Fibroblast of the conjunctiva (primary cell): ENCODE data around the gene SCP2D1.
A peak's percentile ranks its signal among the peaks of the same experiment; 100 is the strongest.
"Not testable (repeated sequence)": the region's sequence is repeated elsewhere in the genome, so short reads cannot be mapped to it uniquely, and the experiment has no call there.

ENCODE experiments used
- DNase-seq: peaks from one replicate; pipeline ENCODE4 v3.0.0-alpha.2; 2010; ENCODE audit warnings: low read depth

SCP2D1 gene

GRCh38 chr20:18813483-18813882 lies at the start of gene SCP2D1:
SCP2D1 (plus strand) TSS chr20:18813783; CDS start chr20:18813816, 33 bp downstream.
- no peak for DNase-seq

DNA sequence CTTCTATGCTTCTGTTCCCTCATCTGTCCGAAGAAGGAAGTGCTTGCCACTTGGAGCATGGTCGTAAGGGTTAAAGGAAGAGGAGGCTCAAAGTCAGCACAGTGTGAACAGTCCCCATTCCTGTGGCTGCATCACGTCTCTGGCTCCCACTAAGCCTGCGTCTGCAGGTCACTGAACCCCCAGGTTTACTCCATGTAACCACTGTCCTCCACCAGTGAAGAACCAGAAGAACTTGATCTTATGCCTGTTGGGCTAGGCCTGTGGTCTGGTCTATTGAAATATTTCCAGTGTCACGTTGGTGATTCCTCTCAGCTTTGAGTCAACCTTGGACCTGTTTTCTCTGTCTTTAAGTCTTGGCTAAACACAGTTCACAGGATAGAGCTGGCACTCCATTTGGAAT lies 45.9 kb upstream of the SCP2D1 start:
- DNase-seq: no peak

- DNase-seq: no peak
Observed at GRCh38 chr20:18773566-18773965, 40.0 kb upstream of the SCP2D1 start.

DNA sequence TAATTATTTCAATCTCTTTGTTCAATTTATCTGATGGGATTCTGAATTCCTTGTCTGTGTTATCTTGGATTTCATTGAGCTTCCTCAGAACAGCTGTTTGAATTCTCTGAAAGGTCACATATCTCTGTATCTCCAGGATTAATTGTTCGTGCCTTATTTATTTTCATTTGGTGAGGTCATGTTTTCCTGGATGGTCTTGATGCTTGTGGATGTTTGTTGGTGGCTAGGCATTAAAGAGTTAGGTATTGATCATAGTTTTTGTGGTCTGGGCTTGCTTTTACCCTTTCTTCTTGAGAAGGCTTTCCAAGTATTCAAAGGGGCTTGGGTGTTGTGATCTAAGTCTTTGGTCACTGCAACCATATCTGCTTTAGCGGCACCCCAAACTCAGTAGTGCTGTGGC lies 39.4 kb upstream of the SCP2D1 start:
- no peak for DNase-seq

- DNase-seq: no peak
Observed at GRCh38 chr20:18775633-18776032, 38.0 kb upstream of the SCP2D1 start.

GRCh38 chr20:18778690-18779392 lies 34.7 kb upstream of the SCP2D1 start:
- no peak for DNase-seq

DNA sequence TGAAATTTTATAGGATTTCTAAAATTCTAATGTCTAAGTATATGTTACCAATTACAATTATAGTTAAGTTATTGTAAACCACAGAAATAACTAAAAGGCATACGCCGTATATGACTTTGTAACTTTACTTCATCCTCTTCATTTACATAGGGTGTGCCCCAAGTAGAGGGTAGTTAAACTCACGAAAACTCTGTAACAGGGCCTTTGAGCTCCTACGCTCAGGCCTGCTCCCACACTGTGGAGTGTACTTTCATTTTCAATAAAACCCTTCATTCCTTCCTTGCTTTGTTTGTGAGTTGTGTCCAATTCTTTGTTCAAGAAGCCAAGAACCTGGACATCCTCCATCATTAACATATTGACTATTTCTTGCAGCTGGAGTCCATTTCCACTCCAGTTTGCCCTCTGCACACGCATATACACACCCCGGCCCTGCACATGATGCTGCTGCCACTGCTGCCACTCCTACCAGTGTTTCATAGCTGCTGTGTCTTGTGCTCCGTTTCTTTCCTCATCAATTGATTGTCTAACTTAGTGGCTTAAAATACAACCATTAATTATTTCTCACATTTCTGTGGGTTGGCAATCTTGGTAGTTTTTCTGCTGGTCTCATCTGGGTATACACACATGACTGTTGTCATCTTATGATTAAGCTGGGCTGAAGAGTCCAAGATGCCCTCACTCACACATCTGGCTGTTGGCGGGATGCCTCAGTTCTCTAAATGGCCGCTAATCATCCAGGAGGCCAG lies 33.0 kb upstream of the SCP2D1 start:
- no peak for DNase-seq

DNA sequence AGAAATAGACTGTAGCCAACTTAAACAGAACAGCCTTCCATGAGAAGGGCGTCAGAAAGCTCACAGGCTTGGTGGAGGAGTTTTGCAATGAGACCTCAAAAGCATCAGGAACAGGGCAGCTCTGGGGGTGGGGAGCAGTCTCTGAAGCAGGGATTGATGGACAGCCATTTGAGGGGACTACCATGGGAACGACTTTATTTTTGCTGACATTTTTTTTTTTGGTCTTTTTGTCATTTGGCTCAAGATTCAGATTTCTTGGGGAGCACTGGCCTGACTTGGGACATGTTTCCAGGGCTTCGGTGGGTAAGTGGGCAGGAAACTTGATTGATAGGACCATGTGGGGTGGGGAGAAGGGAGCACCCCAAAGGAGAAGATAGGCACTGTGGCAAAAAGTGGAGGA lies 32.1 kb upstream of the SCP2D1 start:
- DNase-seq: no peak

GRCh38 chr20:18783385-18783959 lies 30.1 kb upstream of the SCP2D1 start:
- no peak for DNase-seq

DNA sequence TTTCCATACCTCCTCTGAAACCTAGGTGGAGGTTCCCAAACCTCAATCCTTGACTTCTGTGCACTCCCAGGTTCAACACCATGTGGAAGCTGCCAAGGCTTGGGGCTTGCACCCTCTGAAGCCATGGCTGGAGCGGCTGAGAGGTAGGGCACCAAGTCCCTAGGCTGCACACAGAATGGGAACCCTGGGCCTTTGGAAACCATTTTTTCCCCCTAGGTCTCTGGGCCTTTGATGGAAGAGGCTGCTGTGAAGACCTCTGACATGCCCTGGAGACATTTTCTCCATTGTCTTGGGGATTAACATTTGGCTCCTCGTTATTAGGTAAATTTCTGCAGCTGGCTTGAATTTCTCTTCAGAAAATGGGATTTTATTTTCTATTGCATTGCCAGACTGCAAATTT lies 26.5 kb upstream of the SCP2D1 start:
- not testable (repeated sequence) for DNase-seq

DNA sequence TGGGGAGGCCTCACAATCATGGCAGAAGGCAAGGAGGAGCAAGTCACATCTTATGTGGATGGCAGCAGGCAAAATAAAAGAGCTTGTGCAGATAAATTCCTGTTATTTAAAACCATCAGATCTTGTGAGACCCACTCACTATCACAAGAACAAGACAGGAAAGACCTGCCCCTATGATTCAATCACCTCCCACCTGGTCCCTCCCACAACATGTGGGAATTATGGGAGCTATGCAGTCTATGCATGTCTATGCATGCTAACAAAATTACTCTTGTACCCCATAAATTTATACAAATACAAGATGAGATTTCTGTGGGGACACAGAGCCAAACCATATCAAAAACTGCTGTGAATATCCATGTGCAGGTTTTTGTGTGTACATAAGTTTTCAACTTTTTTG lies 25.6 kb upstream of the SCP2D1 start:
- DNase-seq: no peak

DNA sequence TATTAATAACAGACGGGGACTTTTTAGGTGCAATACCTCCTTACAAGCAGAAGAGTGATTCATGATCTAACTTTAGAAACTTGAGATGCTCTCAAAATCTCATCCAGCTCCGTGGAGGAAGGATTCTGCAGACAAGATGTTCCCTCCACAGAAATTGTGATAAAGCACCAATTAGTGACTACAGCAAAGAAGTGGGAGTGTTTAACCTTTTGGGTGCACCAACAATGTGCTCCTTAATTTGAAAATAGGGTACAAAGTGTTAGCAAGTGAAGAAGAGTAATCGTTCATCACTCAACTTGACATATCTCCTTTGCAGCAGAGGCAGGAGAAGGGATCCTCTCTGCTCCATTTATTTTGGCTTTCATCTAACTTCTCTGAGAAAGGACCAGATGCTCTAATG lies 22.8 kb upstream of the SCP2D1 start:
- DNase-seq: no peak

DNA sequence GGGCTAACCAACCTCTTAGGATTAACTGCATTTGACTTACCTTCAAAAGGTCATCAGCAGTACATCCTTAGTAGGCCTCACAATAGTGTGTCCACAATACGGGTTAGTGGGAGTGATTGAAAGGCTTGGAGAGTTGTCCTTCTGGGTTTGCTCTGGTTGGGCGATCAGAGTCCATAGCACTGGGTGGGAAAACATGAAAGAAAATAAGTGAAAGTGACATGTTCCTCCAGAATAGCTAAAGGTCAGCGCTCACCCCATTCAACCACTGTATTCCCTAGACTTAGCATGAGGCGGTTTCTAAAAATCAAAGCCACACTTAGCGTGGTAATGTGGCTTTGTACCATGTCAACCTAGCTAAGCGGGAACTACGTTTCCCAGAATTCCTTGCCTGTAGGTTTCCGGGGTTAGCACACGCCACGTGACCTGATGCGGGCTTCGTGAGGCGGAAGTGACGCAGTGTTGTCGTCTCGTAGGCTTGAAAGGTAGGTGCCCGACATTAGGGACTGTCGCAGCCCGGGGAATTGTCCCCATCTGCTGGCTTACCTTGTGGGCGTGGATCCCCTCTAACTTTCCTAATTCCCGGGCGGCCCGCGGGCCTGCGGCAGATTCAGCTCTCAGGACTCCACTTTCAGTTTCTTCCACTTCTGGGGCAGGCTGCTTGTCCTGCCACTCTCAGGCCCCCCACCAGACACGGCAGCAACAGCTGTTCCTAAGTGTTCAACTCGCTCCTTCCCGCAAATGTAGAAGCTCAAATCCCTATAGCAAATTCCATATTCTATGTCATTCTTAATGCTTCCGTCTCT lies 19.8 kb upstream of the SCP2D1 start:
- peak; percentile 79 for DNase-seq

DNA sequence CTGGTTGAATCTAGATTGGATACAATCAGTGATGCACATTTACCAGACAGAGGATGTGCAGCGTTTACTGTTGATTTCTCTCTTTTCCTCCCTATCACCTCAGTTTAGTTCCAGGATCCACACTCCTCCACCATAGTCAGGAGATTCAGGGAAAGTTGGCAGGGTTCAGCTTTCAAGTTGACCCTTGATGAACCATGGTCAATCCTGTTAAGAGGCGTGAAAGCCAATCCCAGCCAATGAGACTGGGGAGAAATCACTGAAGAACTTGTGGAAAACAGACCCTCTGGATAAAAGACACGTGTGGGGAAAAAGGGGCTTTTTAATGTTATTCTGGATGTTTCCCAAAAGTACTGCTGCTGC lies 19.2 kb upstream of the SCP2D1 start:
- no peak for DNase-seq

GRCh38 chr20:18795366-18795765 lies 18.2 kb upstream of the SCP2D1 start:
- no peak for DNase-seq

DNA sequence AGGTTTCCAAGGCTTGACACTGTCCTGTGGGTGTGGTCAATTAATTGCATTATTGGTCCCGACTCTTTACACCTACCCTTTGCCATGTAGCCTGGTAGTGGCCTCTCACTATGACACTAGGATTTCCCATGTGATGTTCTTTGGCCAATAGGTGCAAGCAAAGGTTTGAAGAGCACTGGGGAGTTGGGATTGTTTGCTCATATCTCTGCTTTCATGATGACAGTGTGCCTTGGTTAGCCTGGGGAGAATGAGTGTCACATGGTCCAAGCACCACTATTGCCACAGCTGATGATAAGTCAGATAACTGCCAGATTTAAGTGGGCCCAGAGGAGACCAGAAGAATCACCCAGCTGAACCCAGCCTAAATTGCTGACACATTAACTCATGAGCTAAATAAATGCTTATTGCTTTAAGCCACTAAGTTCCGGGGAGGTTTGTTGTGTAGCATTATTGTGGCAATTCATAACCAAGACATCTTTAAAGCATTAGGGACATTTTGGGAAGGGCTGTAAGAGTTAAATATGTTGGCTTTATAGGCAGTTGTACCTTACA lies 17.2 kb upstream of the SCP2D1 start:
- no peak for DNase-seq

DNA sequence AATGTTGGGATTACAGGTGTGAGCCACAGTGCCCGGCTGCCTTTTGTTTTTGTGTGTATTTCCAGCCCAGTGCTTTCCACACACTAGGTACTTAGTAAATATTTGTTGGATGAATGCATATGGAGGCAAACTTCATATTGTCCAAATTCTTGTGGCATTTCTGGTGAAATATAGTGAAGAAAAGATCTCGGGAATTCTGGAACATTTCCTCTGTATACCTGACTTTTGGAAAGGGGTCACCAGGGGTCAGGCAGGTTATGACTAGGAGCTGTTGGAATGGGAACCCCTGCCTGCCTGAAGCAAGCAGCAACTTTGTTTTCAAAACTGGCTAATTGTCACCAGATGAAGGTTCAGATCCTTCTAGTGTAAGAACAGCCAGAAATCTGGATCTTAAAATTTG lies 12.1 kb upstream of the SCP2D1 start:
- no peak for DNase-seq

DNA sequence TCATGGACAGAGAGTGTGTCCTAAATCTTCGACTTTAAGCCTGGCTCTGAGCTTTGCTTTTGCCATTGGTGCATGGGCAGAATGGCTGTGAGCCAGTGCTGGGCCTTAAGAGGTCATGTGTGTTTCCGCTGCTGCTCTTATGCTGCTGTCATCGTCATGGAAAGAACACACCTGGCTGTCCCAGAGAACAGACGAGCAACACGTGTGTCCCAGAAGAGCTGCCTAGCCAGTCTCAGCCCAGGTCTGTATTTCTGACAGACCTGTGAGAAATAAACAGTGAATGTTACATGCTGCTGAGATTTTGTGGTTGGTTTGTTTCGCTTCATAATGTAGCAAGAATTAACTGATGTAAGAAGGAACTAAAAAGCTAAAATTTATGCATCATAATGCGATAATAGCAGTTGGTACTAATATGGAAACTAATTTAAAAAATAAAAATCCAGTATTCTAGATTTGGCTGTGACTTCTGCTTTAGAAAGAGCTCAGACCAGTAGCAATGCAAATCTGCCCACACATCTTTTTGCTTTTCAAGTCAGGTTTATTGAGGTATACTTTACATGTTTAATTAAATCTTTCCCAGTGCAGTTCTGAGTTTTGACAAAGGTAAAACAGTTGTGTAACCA lies 11.5 kb upstream of the SCP2D1 start:
- DNase-seq: no peak

DNA sequence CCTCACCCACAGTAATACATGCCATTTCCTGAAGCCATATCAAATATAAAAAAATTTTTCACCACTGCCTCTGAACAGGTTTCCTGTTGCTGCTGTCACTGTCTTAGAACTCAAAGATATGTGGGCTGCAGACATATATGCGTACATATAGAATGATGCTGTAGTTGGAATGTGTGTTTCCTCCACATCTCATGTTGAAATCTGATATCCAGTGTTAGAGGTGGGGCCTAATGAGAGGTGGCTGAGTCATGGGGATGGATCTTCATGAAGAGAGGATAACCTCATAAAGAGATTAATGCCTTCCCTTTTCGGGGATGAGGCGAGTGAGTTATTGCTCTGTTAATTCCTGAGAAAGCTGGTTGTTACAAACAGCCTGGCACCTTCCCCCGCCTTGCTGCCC lies 7.7 kb upstream of the SCP2D1 start:
- no peak for DNase-seq

DNA sequence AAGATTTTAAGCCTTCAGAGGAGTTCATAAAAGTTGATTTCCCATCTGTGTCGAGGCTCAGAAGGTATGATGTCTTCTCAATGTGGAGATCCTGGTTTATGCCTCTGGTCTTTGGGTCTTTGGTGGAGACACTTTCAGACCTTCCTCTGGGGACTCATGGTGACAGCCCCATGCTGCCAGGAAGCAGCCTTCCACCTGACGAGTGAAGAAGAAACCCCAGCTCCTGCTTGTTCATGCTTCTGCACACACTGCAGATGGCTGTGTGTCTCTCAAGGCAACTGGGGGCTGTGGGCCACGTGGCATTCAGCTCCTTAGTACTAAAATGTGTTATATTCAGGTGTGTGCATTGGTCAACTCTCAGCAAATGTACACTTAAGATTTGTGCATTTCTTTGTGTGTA lies 4.9 kb upstream of the SCP2D1 start:
- DNase-seq: no peak

DNA sequence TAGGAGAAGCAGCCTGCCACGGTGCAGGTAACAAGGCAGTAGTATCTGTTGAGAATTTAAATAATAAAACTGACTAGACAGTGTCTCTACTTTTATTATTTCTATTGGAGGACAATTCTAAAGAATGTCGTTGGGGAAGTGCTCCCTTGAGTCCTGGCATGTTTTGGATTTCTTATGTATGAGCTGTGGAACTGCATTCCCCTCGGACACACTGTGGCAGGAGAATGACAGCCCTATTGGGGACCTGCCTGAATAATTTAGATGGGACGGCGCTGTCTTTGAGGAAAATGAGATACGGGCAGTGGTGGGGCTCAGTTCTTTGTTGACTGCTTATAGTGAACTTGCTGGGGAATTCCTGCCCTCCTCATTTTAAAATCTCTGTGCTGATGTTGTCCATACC lies 2.4 kb upstream of the SCP2D1 start:
- DNase-seq: no peak

- DNase-seq: no peak
Observed at GRCh38 chr20:18811904-18812303, 1.7 kb upstream of the SCP2D1 start.
